DMS53 (cell line): ENCODE data around the gene DDA1.

Experiments used
- DNase-seq: peaks from one replicate; lab custom pipeline; 2025; lab: John Stamatoyannopoulos, UW

Gene DDA1

DNA sequence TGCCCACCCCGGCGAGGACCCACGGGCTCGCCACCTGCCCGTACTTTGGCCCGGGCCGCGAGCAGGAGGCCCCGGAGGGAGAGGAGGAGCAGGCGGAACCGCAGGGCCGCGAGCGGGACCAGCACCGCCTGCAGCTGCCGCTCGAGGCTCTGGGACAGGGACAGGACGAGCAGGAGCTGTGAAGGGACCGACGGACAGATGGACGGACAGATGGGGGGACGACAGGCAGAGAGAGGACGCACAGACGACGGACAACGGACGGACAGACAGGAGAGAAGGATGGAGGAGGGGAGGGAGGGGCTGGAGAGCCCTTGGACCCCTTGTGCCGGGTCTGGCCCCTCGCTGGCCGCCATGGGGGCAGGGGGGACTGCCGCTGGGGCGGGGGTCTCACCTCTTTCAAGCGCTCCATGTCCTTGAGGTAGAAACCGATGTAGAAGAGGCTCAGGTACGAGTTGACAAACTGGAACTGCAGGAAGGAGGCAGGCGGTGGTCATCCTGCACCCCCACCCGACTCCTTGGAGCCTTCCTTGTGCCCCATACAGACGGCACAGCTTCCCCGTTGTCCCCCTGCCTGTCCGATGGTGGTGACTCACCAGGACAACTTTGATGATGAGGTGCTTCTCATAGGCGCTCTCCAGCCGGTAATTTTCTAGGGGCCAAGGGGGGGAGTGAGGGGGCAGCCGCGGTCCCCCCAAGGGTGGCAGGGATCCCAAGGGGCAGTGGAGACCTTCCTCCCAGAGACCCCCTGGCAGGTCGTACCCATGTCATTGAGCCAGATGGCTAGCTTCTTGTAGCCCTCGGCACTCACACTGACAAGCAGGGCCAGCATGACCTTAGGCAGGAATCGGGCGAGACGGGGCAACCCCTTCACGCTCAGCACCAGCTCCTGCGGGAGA, 20.3 kb downstream of the DDA1 start:
- DNase-seq: peak; percentile 59

GRCh38 chr19:17330262-17331044, 21.1 kb downstream of the DDA1 start:
- DNase-seq: no peak

DNA sequence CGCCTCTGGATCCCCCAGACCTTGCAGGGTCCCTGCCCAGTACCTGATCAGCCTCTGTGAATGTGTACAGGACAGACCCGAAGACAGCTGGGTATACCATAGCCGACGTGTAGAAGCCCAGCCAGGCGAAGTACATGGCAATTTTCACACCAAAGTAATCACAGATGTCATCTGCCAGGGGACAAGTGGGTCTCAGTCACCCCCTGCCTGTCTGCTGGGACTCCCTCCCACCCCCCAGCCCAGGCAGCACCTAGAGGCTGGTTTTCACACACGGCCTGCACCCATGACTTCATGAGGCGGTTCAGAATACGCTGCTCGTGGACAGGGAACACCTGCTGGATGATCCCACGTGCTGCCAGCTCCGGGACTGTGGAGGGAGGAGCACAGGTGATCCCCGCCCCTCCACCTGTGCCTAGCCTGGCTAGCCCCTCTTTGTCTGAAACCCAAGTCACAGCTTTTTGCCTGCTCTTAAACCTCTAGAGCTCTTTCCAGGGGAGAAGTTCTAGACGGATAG, 21.7 kb downstream of the DDA1 start:
- peak; percentile 75 for DNase-seq

DNA sequence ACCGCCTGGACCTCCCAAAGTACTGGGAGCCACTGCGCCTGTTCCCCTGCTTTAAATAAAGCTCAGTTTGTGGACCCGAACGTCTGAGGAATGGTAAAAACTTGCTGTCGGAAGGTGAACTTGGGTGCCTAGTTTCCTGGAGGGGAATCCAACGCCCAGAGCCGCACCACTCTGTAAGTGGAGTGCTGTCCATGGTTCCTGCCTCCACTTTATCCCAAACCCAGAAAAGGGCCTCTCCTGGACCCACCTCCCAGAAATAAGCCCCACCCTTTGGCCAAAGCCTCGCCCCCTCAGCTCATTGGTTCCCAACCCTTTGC, 23.0 kb downstream of the DDA1 start:
- DNase-seq: no peak

- DNase-seq: peak; percentile 63
These were observed 23.6 kb downstream of the DDA1 start for GRCh38 chr19:17332677-17333581.

- DNase-seq: no peak
These were observed 24.4 kb downstream of the DDA1 start for GRCh38 chr19:17333611-17334413.

GRCh38 chr19:17334414-17335409, 25.3 kb downstream of the DDA1 start, which contains the start of gene ANO8:
Gene ANO8, minus strand, starts transcription at chr19:17334855. Its CDS starts 185 bp downstream, at chr19:17334670.
- DNase-seq: peak; percentile 98

- peak; percentile 34 for DNase-seq
These were observed 26.2 kb downstream of the DDA1 start for GRCh38 chr19:17335575-17335974.

DNA sequence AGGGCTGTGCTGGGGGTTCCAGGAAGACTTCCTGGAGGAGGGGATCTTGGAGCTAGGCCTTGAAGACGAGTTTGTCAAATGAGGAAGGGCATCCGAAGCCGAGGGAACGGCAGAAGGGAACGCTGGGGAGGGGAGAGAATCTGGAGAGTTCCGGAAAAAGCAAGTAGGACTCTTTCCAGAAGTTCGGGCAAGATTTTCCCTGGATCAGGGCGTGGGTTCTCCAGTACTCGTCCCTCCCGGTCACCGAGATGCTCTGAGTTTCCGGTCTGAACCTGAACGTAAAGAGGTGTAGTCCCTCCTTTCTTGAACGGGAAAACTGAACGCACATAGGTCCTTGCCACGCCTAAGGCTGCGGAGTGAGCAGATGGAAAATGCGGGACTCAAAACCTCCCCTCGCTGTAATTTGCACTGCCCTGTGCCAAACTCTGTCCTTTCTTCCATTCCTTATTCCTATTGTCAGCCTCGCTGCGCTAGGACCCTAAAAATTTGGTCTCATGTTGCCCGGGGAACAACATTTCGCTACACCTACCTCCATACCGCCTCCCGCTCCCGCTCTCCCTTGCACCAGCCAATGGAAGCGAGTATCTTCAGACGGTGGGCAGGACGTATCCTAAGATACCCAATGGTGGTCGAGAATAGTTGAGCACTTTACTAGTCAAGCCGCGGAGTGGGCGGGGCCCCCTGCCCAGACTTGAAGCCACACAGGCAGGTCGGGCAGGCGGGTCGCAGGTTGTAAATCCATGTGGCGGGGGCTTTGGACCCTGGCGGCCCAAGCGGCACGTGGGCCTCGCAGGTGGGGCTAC, 27.7 kb downstream of the DDA1 start, which contains the start of gene GTPBP3:
Gene GTPBP3 (plus strand): TSS at position 682 of the 803 bp plus-strand sequence. CDS start 59 bp downstream, at position 741.
- DNase-seq: peak; percentile 99

DNA sequence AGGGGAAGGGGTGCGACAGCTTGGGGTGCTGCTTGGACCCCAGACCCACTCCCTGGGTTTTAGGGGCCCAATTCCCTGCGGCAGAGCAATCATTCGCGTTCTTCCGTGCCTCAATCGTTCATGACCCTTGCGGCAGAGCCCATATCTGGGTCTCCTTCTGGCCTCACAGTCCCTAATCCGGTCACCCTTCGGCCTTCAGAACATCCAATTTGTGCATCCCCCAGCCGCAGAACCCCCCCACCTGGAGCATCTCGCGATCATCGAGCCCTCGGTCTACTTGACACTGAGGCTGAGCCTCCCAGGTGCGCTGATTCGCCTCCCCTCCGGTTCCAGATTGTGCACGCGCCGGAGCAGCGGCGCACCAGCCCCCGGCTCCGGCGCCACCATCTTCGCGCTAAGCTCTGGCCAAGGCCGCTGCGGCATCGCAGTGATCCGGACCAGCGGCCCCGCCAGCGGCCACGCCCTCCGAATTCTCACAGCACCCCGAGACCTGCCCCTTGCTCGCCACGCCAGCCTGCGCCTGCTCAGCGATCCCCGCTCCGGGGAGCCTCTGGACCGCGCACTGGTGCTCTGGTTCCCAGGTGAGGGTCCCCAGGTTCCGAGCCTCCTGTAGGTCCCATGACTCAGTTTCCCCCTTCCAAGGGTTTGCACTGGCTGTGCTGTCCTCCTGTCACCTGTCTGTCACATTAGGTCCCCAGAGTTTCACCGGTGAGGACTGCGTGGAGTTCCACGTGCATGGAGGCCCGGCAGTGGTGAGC, 28.5 kb downstream of the DDA1 start:
- DNase-seq: peak; percentile 58

- no peak for DNase-seq
These were observed 29.2 kb downstream of the DDA1 start for GRCh38 chr19:17338433-17339078.

DNA sequence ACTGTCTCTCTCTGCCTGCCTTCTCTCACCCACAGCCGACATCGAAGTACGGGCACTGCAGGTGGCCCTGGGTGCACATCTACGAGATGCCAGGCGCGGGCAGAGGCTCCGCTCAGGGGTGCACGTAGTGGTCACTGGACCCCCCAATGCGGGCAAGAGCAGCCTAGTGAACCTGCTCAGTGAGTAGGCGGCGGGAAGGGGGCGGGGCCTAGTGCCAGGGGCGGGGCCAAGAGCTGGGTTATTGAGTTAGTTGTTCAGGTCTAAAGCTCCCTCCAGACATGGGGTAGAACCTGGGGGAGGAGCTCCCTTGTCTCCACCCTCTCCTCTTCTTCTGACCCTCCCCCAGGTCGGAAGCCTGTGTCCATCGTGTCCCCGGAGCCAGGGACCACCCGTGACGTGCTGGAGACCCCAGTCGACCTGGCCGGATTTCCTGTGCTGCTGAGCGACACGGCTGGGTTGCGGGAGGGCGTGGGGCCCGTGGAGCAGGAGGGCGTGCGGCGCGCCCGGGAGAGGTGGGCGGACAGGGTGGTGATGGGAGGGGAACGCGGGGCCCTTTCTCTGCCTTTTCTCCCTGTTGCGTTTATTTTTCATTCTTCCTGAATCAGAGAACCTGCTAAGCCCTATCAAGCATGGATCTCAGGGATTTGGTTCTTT, 29.9 kb downstream of the DDA1 start:
- no peak for DNase-seq

DNA sequence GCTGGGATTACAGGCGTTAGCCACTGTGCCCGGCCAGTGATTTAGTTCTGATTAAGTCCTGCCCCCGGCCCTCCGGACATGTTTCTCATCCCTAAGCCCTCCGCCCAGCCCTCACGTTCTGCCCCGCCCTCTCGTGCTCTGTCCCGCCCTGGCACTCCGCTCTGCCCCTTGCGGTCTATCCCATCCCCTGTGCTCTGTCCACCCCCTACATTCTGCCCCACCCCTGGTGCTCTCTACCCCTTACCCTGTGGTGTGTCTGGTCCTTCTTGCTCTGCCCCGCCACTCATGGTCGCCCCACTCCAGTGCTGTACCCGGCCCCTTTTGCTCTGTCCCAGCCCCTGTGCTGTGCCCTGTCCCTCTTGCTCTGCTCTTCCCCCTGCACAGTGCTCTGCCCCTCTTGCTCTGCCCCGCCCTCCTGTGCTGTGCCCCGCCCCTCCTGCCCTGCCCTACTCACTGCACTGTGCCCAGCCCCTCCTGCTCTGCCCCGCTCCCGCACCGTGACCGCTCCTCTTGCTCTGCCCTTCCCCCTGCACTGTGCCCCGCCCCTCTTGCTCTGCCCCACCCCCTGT, 31.0 kb downstream of the DDA1 start:
- no peak for DNase-seq

- DNase-seq: no peak
These were observed 31.6 kb downstream of the DDA1 start for GRCh38 chr19:17340871-17341357.

DNA sequence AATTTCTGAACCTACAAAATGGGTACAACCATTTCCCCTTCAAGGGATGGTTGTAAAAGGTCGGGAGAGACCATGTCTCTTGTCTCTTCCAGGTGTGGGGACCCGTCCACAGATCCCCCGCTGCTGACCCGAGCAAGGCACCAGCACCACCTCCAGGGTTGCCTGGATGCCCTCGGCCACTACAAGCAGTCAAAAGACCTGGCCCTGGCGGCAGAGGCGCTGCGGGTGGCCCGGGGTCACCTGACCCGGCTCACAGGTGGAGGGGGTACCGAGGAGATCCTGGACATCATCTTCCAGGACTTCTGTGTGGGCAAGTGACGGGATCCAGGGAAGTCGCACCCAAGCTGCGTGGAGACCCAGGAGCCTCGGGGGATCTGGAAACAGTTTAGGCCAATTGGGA, 32.0 kb downstream of the DDA1 start:
- no peak for DNase-seq

- DNase-seq: no peak
These were observed 32.5 kb downstream of the DDA1 start for GRCh38 chr19:17341845-17342244.
